Body of pancreas (tissue), 4 donors: ENCODE data around the gene MGLL.

Source experiments
- POLR2A ChIP-seq, 3 donors: fragments of 450-650 bp; IDR thresholded peaks; one replicate each; pipeline ENCODE4 v1.6.1; 2016; ENCODE audit warnings: antibody characterized with exemption in 3 of 3, mild to moderate bottlenecking in 2 of 3
- TF ChIP-seq, protein P1 (sequence below), 7 experiments: fragments of 450-650 bp in 4 of 7; fragments of 200-600 bp in 3 of 7; sonication (generic) in 3 of 7; IDR thresholded peaks; one replicate each; pipeline ENCODE4 v1.5.1; 2016 to 2019; ENCODE audit warnings: antibody characterized with exemption in 7 of 7

DNA sequence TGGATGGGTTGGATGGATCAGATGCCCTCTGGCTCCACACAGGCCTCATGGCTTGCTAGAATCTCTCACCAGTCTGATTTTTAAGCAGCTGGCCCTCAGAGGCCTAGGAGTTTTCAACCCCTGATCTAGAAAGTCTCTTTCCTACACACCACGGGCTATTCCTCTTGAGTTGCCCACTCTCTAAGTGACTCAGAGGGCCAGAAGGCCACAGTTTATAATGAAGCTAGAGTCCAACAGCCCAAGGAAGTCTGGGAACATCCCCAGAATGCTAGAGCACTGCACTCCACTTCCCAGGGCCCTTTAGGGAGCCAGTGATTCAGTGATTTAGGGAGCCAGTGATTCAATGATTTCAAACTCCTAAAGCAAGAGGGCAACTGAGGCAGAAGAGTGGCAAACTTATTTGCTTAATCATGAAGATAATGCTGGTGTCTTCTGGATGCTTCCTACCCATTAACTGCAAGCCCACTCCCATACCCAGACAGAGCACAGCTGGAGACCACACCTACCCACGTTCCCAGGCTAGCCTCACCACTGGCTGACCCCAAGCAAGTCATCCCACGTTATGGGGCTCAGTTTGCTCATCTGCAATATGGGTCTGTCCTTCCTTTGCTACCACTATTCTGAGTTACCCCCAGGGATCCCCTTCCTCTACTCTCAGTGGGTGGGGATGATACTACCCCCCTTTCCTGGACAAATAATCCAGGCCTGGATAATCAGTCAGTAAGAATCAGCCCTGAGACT lies 112.8 kb downstream of the MGLL start:
- TF ChIP-seq, protein P1, sequence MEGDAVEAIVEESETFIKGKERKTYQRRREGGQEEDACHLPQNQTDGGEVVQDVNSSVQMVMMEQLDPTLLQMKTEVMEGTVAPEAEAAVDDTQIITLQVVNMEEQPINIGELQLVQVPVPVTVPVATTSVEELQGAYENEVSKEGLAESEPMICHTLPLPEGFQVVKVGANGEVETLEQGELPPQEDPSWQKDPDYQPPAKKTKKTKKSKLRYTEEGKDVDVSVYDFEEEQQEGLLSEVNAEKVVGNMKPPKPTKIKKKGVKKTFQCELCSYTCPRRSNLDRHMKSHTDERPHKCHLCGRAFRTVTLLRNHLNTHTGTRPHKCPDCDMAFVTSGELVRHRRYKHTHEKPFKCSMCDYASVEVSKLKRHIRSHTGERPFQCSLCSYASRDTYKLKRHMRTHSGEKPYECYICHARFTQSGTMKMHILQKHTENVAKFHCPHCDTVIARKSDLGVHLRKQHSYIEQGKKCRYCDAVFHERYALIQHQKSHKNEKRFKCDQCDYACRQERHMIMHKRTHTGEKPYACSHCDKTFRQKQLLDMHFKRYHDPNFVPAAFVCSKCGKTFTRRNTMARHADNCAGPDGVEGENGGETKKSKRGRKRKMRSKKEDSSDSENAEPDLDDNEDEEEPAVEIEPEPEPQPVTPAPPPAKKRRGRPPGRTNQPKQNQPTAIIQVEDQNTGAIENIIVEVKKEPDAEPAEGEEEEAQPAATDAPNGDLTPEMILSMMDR (IDR thresholded peaks at IDR 0.05) = no peak
- no peak for TF ChIP-seq POLR2A (IDR thresholded peaks at IDR 0.05)
